Activated CD8-positive, alpha-beta memory T cell treated with anti-CD3 and anti-CD28 coated beads, Interleukin-2, amount 50 U/mL, for 1 hour (primary cell): ENCODE measurements around the gene NPAS3.

Source experiments
- DNase-seq: peaks from one replicate; pipeline ENCODE4 v3.0.0-alpha.2; 2020; ENCODE audit errors: extremely low read depth

Gene NPAS3

DNA sequence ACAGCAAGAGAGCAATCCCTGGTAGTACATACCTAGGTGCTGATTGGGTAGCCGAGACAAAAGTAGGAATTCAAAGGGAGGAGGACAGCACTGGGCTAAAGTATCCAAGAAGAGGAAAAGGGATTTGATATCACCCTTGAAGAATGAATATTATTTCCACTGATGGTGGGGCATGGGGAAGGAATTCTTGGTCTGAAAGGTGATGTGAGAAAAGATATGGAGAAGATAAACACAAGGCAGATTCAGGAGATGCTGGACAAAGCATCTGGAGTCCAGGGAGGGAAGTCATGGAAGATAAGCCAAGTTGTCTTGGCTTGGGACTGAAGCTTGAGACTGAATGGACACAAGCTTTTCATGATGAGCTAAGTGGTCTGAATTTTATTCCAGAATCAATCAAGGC is 818.2 kb downstream of the NPAS3 start:
- DNase-seq, result no peak

DNA sequence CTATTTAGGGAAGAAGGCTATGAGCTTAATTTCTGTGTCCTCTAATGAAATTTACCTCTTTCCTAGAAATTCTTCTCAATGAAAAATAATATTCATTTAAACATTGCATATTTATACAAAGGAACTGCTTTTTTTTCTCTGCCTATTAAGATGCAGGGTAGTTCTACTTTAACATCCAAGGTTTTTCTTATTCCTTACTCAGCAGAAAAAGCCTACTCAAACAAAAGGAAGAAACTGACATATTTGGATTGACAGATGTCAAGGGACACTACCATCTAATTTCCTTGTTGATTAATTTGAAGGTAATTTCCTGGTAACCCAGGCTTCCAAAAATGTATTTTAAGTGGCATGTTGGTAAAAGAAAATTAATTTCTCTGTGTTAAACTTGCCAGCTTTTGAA is 819.9 kb downstream of the NPAS3 start:
- no peak for DNase-seq

DNA sequence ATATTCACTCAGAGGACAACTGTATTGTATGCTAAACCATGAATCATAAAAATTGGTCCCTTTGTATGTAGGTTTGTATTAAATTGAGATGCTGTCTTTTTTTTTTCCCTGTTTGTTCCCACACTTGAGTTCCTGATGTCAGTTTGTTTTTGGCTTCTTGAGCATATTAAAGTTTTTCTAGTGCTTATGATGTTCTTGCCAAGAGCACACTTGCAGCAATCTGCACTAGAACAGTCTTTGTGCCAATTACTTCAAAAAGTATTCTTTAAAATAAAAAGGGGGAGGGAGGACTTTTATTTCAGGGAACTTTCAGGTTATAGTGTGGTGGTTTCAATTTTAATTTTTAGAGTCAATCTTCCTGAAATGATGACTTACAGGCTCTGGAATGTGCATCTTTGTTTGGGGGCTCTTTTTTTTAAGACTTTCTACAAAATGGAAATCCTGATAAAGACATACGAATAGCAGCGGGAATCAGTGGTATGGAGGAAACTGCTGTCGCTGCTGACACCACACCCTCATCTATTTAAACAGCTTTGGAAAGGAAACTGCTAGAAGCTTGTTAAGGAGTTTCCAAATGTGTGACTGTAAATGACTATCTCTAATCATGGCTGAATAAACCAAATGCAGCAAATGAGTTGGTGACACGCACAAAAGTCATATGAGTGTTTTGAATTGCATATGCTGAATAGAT is 823.6 kb downstream of the NPAS3 start:
- DNase-seq, result no peak

DNA sequence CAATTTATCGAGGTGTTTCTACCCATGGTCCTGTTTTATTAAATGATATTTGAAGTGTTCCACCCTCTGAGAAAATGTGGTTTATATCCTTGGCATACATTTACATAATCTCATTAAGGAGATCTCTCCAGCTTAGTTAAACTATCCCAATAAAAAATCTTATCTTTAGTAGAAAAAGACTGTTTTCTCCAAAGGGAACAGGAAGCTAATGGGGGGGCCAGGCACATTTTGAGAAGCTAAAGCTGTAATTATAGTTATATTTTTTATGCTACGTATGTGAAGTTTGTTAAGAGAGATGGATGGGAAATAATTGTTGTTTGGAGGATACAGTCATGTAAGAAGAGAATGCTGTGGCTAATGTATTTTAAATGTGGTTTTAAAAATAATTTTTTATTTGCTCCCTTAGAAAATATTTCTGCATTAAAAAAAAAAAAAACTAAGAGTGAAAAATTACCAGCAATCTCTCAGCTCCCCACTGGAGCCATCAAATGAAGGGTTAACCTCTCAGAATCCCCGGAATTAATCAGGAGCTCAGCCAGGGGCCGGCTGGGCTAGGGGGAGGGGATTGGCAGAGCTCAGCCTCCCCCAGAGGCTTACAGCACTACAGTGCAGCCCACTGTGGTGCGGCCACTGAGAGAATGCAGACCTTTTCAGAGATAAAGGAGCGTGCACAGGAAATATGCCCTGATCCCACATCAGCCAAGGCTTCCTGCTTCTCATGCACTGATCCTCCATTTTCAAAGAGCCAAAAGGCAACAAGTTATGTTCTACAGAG is 826.4 kb downstream of the NPAS3 start:
- DNase-seq, result no peak

- no peak for DNase-seq
These were observed 829.1 kb downstream of the NPAS3 start for GRCh38 chr14:33767586-33768457.

DNA sequence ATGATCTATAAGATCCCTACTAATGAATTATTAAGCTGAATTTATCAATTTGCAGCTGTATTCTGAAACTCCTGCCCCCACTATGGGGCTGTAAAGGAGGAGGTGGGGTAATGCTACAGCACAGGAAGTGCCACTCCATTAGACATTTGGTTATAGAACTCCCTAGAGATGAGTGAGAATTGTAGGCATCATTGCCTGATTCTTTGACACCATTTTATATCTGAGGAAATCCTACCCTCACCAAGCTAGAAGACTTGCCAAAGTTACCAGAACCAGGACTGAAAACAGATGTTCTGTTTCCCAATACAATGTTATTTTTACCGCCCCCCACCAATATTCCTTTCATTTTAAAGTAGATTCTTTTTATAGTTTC is 829.8 kb downstream of the NPAS3 start:
- no peak for DNase-seq

- no peak for DNase-seq
These were observed 834.7 kb downstream of the NPAS3 start for GRCh38 chr14:33773205-33774030.

GRCh38 chr14:33774161-33774560 is 835.5 kb downstream of the NPAS3 start:
- no peak for DNase-seq

DNA sequence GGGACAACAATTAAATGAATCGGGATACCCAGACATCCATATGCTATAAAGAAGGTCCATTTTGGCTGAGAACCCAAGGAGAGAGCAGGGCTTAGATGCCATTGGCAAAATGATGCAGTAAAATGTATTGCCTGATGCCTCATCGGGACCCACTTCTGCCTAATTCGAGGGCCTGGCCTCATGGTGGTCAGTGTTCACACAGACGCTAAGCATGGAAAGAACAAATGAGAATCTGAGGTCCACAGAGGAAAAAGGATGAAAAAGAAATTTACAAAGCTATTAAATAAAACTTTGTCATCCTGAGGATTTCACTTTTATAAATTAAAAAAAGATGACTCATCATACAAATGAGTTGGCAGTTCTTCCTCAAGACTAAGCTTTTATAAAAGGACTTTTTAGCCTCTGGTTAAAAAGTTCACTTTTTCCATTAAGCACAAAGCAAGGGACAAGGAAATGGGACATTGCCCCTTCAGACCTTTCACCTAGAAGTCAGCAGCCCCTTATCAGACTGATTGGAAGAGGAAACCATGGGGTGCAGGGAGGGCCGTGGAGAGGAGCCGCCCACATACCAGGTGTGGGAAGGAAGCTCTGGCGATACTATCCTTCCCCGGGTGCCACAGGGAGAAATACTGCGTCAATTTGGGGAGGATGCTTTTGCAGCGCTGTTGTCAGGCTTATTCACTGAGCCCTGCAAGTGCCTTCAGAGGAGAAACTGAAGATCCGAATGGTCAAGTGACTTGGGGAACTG is 836.2 kb downstream of the NPAS3 start:
- no peak for DNase-seq

GRCh38 chr14:33776871-33777270 is 838.2 kb downstream of the NPAS3 start:
- no peak for DNase-seq

- no peak for DNase-seq
These were observed 839.0 kb downstream of the NPAS3 start for GRCh38 chr14:33777681-33778080.

DNA sequence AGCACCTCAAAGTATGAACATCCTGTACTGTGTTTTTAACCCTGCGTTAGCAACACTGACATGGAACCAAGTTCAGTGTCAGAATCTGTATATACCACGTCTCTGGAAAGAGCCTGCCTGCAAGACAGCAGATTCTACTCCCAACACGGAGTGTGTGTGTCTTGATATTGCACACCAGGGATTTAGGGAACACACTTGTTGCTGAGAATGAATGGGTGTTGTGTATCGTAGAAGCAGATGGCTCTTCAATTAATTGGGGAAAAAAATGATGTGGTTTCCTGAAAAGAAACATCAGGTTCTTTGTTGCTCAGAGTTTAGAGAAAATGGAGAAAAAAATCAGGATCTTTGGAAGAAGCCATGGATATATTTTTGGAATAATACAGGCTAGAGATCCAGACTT is 841.4 kb downstream of the NPAS3 start:
- DNase-seq, result no peak

- no peak for DNase-seq
These were observed 842.6 kb downstream of the NPAS3 start for GRCh38 chr14:33781236-33781635.

DNA sequence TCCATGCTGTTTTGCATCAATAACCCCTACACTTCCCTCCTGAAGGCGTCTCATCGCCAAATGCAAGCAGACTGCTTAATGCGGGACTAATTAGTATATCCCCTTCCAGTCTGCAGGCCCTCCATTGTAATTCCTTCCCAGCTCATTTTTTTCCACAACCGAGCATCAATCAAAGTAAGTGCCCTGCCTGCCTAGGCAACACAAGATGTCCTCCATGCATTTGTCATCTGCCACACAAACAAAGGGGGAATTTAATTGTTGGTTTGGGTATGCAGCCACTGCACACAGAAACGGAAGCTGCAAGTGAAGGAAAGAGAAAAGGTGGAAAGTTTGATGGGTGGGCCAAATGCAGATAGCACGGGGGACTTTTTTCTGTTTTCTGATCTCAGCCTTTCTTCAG is 844.2 kb downstream of the NPAS3 start:
- DNase-seq, result no peak

DNA sequence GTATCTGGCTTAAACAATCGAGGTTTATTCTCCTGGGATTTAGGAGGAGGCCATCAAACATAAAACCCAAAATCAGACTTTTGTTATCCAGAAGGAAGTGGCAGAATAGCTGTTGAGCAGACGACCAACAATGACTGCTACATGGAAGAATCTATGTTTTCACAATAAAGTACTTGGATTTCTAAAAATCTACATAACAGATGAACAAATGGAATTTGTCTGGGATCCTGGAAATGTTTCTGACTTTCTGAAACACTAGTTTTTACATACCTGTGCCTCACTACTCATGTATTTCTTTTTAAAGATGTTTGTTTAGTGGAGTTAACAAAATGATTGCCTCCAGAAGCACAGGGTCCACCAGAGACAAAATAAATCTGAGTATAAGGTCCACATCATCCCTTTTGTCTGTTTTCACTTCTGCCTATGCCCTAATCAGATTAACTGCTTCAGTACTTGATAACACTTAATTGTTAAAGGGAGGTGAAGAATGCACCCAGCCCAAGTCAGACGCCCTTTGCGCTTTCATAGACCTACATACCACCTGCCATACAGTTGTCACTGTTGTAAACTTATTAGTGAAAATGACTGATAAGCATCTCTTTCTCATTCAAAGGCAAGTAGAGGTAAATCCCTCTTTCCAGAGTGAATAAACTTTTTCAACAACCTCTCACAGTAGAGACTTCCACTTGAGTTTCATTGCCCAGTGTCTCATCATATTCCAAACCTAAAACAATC is 847.6 kb downstream of the NPAS3 start:
- no peak for DNase-seq

- no peak for DNase-seq
These were observed 849.5 kb downstream of the NPAS3 start for GRCh38 chr14:33788161-33788560.

DNA sequence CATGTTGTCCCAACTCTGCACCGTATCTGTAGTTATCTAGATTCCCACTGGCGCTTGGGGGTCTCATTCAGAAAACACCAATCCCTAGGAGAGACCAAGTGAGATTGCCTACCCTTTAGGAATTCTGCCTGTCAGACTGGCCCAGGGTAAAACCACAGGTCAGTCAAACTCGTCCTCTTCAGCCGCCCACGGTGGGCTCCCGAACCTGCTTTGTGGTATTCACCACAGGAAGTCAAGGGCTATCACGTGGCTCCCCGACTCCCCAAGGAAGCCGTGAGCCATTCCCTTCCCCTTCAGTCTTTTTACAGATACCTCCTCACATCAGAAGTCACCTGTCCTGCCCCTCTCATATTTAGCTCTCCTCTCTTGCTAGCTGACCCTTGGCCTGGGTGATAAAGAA is 852.3 kb downstream of the NPAS3 start:
- no peak for DNase-seq

GRCh38 chr14:33792009-33792719 is 853.5 kb downstream of the NPAS3 start:
- no peak for DNase-seq

DNA sequence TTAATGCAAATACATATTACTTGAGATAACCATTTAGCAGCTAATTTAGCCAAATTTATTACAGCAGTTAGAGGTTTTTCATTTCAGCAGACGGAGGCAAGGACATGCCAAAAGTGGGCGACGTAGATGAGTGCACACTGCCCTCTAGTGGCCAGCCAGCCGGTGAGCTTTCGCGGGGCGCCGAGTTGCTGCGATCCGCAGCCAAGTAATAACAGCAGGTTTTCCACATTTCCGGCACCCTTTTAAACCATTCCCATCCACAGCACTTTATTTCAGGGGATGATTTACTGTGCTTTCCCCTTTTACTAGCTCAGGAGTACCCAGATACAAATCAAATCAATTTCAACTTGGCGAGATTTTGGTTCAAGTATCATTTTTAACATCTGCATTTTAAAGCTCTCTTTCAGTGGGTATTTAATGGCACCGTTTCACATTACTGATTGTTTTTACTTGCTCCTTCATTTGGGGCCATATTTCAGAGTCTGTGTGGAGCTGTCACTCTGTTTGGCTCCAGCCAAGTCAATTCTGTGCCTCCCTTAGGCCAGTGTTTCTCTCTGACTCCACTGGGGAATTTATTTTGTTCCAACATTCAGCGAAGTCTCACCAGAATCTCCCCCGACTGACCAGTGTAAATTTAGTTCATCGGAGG is 854.2 kb downstream of the NPAS3 start:
- peak; percentile 1 for DNase-seq
